K562 (cell line): ENCODE data around the gene TLN1. TPM values are rescaled to one million over a fixed set of nuclear protein-coding genes. Genes with fewer than 3 reads are reported as not detected.

Experiments
- ARID4B ChIP-seq: sonication (generic); formaldehyde crosslinking; IDR thresholded peaks from 2 replicates; pipeline ENCODE4 v1.8.0; 2022; ENCODE audit warnings: mild to moderate bottlenecking, missing genetic modification reagents
- ELF2 ChIP-seq: fragments of 250-450 bp; sonication (Bioruptor Pico); IDR thresholded peaks from 2 replicates; pipeline ENCODE4 v1.5.0; 2021; ENCODE audit warnings: mild to moderate bottlenecking
- EWSR1 ChIP-seq: fragments of 450-650 bp; IDR thresholded peaks from 2 replicates; pipeline ENCODE4 v1.6.1; 2018; ENCODE audit warnings: borderline replicate concordance, mild to moderate bottlenecking, low read depth, moderate library complexity; ENCODE audit not compliant: partially characterized antibody
- FOXM1 ChIP-seq, 2 experiments: fragments of 450-650 bp in 1 of 2; sonication (generic) in 1 of 2; formaldehyde crosslinking in 1 of 2; IDR thresholded peaks; 2 replicates each; pipeline versions ENCODE4 v1.6.1 to v1.9.0; 2017 to 2022; ENCODE audit warnings: low read depth in 2 of 2, mild to moderate bottlenecking in 2 of 2, missing genetic modification reagents in 1 of 2, moderate library complexity in 1 of 2
- HDAC3 ChIP-seq: fragments of 450-650 bp; IDR thresholded peaks from 2 replicates; pipeline ENCODE4 v1.6.1; 2018; ENCODE audit warnings: borderline replicate concordance, mild to moderate bottlenecking, moderate library complexity; ENCODE audit not compliant: partially characterized antibody
- HMGN3 ChIP-seq: IDR thresholded peaks from 2 replicates; pipeline ENCODE4 v1.6.1; 2011; ENCODE audit warnings: borderline replicate concordance, low read depth, mild to moderate bottlenecking, mixed read lengths, low read length; ENCODE audit not compliant: insufficient read length; ENCODE audit errors: extremely low read depth
- HNRNPUL1 ChIP-seq: fragments of 200-400 bp; formaldehyde crosslinking; IDR thresholded peaks from 2 replicates; pipeline ENCODE4 v1.6.1; 2017; ENCODE audit warnings: low read length
- IRF1 ChIP-seq: sonication (generic); formaldehyde crosslinking; IDR thresholded peaks from 2 replicates; pipeline ENCODE4 v1.8.0; 2022; ENCODE audit warnings: missing genetic modification reagents, mild to moderate bottlenecking, borderline replicate concordance
- KDM4B ChIP-seq, 2 experiments: fragments of 450-650 bp in 1 of 2; sonication (generic) in 1 of 2; IDR thresholded peaks; 2 replicates each; pipeline ENCODE4 v1.6.1; 2016 to 2017; ENCODE audit warnings: borderline replicate concordance in 2 of 2, antibody characterized with exemption in 1 of 2, low read depth in 1 of 2, mild to moderate bottlenecking in 1 of 2
- MXI1 ChIP-seq: IDR thresholded peaks from 2 replicates; pipeline ENCODE4 v1.6.1; 2011; ENCODE audit warnings: low read depth, mild to moderate bottlenecking, improper control_type of control experiment, low read length
- POLR2B ChIP-seq: fragments of 450-650 bp; IDR thresholded peaks from 2 replicates; pipeline ENCODE4 v1.6.1; 2018; ENCODE audit warnings: low read depth; ENCODE audit not compliant: partially characterized antibody
- PTTG1 ChIP-seq: fragments of 450-650 bp; IDR thresholded peaks from 2 replicates; pipeline ENCODE4 v1.6.1; 2016; ENCODE audit warnings: low read depth, mild to moderate bottlenecking, missing genetic modification characterization, missing compliant biosample characterization
- SMARCA4 ChIP-seq: fragments of 450-650 bp; IDR thresholded peaks from 2 replicates; pipeline ENCODE4 v1.6.1; 2016
- ZBTB17 ChIP-seq: fragments of 450-650 bp; formaldehyde crosslinking; IDR thresholded peaks from 2 replicates; pipeline ENCODE4 v1.4.0; 2020; ENCODE audit warnings: mild to moderate bottlenecking
- ZBTB8A ChIP-seq: fragments of 450-650 bp; IDR thresholded peaks from 2 replicates; pipeline ENCODE4 v1.6.1; 2018; ENCODE audit warnings: mild to moderate bottlenecking, moderate library complexity; ENCODE audit not compliant: partially characterized antibody
- ZMIZ1 ChIP-seq, 2 experiments: fragments of 150-350 bp in 1 of 2; IDR thresholded peaks; 2 replicates each; pipeline ENCODE4 v1.6.1; 2012 to 2016; ENCODE audit warnings: low read depth in 2 of 2, low read length in 2 of 2, mild to moderate bottlenecking in 1 of 2, moderate library complexity in 1 of 2
- ZNF12 ChIP-seq: sonication (generic); formaldehyde crosslinking; IDR thresholded peaks from 2 replicates; pipeline ENCODE4 v1.4.0; 2020; ENCODE audit warnings: mild to moderate bottlenecking, missing genetic modification reagents
- ZSCAN32 ChIP-seq: fragments of 450-650 bp; formaldehyde crosslinking; IDR thresholded peaks from 2 replicates; pipeline ENCODE4 v1.4.0; 2020; ENCODE audit warnings: mild to moderate bottlenecking, moderate library complexity
- polyA plus RNA-seq, 8 experiments: library from polyadenylated mRNA; depleted of rRNA in 4 of 8; stranded (reverse) in 5 of 8; unstranded in 3 of 8; fragments of >200 nt; fragmentation: Nextera tagmentation in 2 of 8; fragmentation: Illumina TruSeq in 1 of 8; extraction: Ambion mirVana in 2 of 8; extraction: Trizol in 1 of 8; gene quantifications; 2 replicates each; pipeline versions ENCODE4 v1.2.1 to v1.2.3, GENCODE V29; 2011 to 2014; ENCODE audit warnings: inconsistent platforms in 1 of 8, missing spikeins in 1 of 8
- total RNA-seq, 7 experiments: library from RNA; depleted of rRNA in 6 of 7; stranded (reverse); fragments of >200 nt in 6 of 7; fragmentation: Illumina TruSeq in 2 of 7; extraction: Trizol in 2 of 7; gene quantifications; 2 replicates each; pipeline versions ENCODE4 v1.2.1 to v1.2.3, GENCODE V29; 2011 to 2021; ENCODE audit warnings: low replicate concordance in 1 of 7

The TLN1 gene
- total and polyA plus RNA-seq, 9 of the 15 experiments (the other 6 are each of a cell fraction or from before 2014, with no cell fraction given), result 3.6 to 240 (median 54.8) TPM

- no peak for TF ChIP-seq EWSR1
- no peak for TF ChIP-seq ZSCAN32
- no peak for TF ChIP-seq HDAC3
- TF ChIP-seq FOXM1 (IDR thresholded peaks at IDR 0.05; ENCODE audit: low read depth), result no peak
- no peak for TF ChIP-seq FOXM1 (CRISPR knock-in tag; IDR thresholded peaks at IDR 0.05; ENCODE audit: low read depth)
- TF ChIP-seq IRF1 (CRISPR knock-in tag), result no peak
- TF ChIP-seq ZNF12 (CRISPR knock-in tag), result no peak
- peak; percentile 38 for TF ChIP-seq HMGN3
- no peak for TF ChIP-seq PTTG1 (tag)
- no peak for TF ChIP-seq HNRNPUL1
- 0 out of 4 replicates have a peak, but pooled peaks of 1 of the 2 experiments have one; percentile 15 for TF ChIP-seq ZMIZ1 (IDR thresholded peaks at IDR 0.05; ENCODE audit: low read depth in 2 of 2, low read length in 2 of 2)
- TF ChIP-seq POLR2B, result peak; percentile 58
- TF ChIP-seq ZBTB8A, result no peak
- 0 out of 2 replicates have a peak, but pooled peaks have one; percentile 21 for TF ChIP-seq SMARCA4
- no peak for TF ChIP-seq ZBTB17 (CRISPR knock-in tag)
- peak; percentile 24; the same call in 1 of the 2 replicates for TF ChIP-seq ARID4B (CRISPR knock-in tag)
- TF ChIP-seq MXI1, result no peak
- TF ChIP-seq KDM4B (IDR thresholded peaks at IDR 0.05; ENCODE audit: borderline replicate concordance in 2 of 2, low read depth in 1 of 2), result no peak
- TF ChIP-seq ELF2 (CRISPR knock-in tag), result peak; percentile 37; the same call in 1 of the 2 replicates
Observed at GRCh38 chr9:35658137-35658967, 73.6 kb downstream of the TLN1 start, which contains the start of gene CCDC107 (continued).
